HL-60/S4 (cell line): ENCODE results near the gene RPL3.

Experiments
- in situ Hi-C: fragments of 300-500 bp; cut with MboI; formaldehyde crosslinking; loops from 2 replicates; pipeline ENCODE4 v1.14.3; 2022; ENCODE audit warnings: low sequenced_read_pairs

The RPL3 gene

DNA sequence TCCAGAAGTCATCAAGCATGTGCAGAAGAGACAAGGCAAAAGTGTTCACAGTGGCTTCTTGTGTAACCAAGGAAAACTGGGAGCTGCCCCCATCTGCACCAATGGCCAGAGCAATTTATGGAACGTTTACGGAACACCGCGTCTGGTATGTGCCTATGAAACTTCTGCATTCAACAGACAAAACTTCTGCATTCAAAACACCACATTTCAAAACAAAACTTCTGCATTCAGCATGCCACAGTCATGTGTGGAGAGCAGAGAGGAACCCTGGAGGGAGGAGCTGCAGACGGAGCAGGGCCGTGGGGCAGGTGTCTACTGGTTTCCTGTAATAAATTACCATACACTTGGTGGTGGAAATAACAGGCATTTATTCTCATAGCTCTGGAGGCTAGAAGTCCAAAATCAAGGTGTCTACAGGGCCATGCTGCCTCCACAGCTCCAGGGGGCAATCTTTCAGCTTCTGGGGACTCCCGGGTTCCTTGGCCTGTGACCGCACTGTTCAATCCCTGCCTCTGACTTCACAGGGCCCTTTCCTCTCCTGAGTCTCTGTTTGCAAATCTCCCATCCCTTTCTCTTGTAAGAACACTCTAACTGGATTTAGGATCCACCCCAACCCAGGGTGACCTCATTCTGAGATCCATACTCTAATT, 32.2 kb downstream of the RPL3 start:
- in situ Hi-C loops = no loop called here

DNA sequence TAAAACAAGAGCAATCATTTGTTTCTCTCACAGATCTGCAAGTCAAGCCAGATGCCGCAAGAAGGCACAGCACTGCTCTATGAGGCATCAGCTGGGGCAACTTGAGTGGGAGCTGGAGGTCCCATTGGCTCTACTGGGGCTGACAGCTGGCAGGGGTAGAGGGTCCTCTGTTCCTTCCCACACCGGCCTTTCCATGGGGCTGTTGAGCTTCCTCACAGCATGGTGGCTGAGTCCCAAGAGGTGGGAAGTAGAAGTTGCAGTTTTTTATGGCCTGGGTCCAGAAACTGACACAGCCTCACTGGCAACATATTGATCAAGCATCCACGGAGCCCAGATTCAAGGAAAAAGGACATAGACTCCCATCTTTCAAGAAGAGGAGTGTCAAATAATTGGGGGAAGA, 34.4 kb downstream of the RPL3 start:
- in situ Hi-C loops = no loop called here

DNA sequence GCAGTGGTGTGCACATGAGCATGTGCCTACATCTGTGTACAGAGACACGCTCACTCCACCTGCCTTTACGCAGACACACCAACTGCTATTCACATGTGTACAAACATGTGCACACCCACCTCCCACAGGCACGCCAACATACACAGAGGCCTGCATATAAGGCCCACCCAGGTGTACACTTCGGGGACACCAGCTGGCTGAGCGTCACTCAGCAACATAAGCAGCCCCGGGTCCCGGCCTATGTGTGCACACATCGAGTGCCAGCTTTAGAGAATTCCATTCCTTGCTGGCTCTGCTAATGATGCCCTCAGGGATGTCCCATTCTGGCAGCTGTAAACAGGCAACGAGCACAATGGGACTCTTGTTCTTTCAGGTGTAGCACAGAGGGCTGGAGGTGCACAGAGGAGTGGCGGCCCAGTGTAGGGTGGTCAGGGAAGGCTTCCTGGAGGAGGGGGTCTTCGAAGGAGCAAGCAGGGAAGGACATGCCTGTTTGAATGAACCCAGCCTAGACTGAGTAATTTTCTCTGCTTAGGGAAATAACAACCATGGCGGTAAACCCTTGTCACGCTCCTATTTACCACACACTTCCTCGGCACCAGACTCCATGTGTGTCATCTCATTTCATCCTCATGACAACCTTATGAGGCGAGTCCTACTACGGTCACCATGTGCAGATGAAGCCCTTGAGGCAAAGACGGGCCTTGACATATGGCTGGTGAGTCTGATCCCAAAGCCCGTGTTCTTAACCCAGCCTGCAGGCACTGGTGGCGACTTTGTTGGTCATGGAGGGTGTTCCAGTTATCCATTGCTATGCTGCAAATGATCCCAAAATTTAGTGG, 35.1 kb downstream of the RPL3 start:
- in situ Hi-C loops = no loop called here

DNA sequence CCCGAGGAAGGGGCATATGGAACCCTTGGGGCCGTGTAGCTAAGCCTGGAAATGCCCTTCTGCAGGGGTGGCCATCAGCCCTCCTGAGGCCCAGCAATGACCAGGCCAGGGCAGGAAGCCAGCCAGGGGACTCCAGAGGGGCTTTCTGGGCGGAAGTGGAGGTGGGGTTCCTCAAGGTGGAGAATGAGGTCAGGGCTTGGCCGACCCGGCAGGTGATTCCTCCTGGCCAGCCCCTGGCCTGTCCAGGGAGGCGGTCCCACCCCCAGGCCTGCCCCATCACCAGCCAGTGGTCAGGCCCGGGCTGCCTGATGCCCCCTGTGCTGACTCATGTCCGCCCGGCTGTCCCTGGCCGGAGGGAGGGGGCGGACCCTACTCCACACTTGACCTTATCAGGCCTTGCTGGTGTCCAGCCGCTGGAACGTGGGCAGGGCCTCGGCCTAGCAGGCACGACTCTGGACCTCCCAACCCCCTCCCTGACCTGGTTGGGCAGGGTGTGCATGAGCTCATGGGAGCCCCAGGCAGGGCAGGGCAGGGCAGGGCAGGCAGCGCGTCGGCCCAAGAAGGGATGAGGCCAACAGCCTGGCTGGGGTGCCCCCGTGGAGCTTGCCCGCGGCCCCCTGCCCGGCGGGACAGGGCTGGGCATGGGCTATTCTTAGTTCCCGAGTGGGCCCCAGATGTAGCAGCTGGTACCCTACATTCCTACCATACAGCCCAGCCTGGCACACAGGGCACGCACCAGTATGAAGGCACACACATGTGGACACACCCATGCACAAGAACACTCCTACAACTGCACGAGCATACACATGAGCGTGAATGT, 35.9 kb downstream of the RPL3 start:
- in situ Hi-C loops = no loop called here

DNA sequence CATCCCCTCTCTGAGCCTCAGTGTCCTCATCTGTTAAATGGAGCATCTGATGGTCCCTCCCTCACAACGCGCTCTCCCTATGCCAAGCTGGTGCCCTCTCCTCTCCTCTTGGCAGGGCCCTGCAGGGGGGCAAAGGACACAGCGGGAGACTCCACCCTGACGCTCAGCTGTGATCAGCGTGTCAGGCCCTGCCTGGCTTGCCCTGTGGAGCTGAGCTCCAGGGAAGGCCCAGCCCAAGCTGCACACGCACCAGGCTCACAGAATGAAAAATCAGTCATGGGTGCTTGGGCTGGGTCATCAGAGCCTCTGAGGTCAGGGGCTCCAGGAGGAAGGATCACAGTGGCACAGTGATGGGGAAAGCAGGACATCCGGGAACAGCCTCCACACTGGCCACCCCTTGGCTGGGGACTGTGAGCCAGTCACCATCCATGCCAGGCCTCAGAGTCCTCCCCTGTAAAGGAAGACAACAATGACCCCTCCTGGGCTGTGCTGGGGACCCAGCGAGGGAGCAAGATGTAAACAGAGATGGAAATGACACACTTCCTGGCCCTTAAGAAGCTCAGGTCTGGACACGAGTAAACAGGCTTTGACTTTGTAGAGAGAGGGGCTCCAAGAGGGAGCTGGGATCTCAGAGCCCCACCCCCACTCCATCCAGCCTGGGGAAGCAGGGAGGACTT, 36.6 kb downstream of the RPL3 start:
- in situ Hi-C loops = no loop called here

DNA sequence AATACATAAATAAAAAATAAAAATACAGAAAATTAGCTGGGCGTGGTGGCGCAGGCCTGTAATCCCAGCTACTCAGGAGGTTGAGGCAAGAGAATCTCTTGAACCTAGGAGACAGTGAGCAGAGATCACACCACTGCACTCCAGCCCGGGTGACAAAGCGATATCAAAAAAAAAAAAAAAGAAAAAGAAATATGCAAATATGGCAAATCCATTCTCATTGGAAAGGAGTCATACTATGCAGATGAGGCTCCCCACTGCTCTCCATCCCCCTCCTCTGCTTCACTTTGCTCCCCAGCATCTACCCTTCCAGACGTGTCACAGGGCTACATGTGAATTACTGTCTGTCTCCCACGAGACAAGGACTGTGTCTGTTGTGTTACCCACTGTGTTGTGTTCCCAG, 38.3 kb downstream of the RPL3 start:
- in situ Hi-C loops = no loop called here

DNA sequence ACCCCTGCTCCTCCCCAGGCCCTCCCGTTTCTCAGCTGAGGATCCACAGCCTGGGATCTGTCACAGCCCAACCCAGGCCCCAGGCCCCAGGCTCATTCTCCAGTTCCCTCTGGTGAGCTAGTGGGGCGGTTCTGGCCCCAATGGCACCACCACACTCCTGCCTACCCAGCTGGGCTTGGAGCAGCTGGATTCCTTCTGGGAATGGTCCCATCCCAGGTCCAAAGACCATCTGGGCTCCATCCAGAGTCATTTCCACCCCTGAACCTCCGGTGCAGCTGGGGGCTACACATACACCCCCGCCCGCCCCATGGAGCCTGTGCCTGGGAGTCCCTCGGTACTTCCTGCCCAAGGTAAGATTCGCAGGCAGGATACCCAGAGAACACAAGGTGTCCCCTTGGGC, 39.2 kb downstream of the RPL3 start:
- in situ Hi-C loops = no loop called here

DNA sequence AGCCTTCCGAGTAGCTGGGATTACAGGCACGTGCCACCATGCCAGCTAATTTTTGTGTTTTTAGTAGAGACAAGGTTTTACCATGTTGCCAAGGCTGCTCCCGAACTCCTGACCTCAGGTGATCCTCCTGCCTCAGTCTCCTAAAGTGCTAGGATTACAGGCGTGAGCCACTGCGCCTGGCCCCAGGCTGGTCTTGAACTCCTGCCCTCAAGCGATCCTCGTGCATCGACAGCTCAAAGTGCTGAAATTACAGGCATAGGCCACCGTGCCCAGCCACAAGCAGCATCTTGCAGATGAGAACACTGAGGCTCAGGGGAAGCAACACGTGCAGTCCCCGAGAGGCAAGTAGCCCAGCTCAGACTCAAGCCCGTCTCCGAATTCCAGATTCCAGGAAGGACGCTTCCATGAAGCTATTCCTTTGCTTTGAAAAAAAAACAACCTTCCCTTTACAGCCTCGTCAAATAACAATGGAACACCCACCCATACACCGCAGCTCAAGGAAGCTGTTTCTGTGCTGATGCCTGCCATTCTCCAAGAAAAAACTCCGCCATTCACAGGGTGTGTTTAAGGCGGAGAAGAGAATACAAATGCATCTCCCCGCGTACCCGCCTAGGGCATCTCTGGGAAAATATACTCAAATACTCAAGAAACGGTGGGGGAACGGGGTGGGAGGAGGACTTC, 40.1 kb downstream of the RPL3 start:
- in situ Hi-C loops = no loop called here

DNA sequence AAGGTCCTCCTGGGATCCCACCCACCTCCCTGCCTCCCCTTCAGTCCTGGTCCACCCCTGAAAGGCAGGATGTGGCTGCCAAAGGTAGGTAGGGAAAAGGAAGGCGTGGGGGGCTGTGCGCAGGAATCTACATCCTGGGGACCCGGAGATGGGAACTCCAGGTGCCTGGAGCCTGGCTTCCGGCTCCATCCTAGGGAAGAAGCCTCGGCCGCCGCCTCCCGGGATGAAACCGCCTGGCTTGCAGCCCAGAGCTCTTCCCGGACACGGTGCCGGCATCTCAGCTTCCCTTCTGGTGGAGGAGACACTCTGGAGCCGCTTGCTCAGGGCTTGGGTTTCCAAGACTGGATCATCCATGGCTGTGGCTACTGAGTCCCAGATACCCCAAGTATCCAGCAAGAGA, 41.4 kb downstream of the RPL3 start:
- in situ Hi-C loops = no loop called here

DNA sequence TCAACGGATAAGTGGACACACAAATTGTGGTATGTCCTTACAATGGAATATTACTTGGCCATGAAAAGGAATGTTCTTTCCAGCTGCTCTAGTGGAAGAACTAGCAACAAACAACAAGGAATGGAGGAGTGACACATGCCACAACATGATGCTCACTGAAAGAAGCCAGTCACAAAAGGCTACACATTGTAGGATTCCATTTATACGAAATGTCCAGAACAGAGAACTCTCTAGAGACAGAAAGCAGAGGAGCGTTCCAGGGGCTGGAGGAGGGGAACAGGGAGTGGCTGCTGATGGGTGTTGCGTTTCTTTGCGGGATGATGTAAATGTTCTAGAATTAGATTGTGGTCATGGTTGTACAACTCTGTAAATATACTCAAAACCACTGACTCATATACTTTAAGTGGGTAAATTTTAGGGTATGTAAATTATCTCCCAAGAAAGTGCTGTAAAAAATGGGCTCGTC, 42.2 kb downstream of the RPL3 start:
- in situ Hi-C loops = no loop called here

DNA sequence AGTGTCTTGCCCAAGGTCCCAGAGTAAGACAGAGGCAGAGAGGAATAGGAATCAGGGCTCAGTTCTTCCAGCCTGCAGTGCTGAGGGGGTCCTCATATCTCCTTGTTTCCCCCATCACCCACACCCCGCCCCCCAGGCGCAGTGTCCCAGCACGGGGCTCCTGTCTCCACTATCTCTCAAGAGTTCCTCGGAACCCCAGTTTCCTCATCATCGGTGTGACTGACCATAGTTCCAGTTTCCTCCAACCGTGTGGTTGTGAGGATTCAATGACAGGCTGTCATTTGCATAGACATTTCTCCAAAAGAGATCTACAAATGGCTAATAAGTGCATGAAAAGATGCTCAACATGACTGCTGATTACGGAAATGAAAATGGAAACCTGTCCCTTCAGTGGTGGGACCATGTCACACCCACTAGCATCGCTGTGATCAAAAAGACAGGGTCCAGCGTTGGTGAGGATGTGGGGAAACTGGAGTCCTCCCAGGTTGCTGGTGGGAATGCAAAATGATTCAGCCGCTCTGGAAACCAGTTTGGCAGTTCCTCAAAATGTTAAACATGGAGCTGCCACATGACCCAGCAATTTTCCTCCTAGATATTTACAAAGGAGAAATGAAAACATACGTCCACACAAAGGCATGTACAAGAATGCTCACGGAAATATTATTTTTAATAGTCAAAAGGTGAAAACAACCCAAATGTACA, 42.8 kb downstream of the RPL3 start:
- in situ Hi-C loops = no loop called here

DNA sequence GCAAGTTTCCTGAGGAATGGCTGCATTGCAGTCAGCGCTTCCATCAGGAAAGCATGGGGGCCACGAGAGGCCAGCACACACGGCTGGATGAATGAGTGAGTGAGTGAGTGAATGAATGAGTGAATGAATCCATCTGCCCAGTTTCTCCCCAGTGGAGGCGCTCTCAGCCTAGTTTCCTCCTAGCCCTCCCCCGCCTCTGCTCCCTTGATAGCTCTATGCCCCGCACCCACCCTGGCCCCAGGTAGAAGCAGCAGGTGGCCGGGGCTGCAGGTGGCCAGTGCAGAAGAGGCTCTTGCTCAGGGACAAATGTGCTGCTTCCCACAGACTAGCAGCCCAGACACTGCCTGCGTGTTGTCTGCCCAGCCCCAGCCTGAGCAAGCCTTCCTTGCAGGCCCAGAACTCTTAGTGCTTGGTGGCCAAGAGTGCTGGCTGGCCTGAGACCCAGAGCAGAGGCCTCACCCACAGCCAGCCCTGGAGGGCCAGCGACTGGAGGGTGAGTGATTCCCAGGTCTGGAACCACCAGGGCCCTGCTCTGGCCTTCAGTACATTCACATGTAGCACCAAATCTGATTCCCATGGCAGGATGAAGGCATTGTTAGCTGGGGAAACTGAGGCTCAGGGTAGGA, 43.5 kb downstream of the RPL3 start:
- in situ Hi-C loops = no loop called here

DNA sequence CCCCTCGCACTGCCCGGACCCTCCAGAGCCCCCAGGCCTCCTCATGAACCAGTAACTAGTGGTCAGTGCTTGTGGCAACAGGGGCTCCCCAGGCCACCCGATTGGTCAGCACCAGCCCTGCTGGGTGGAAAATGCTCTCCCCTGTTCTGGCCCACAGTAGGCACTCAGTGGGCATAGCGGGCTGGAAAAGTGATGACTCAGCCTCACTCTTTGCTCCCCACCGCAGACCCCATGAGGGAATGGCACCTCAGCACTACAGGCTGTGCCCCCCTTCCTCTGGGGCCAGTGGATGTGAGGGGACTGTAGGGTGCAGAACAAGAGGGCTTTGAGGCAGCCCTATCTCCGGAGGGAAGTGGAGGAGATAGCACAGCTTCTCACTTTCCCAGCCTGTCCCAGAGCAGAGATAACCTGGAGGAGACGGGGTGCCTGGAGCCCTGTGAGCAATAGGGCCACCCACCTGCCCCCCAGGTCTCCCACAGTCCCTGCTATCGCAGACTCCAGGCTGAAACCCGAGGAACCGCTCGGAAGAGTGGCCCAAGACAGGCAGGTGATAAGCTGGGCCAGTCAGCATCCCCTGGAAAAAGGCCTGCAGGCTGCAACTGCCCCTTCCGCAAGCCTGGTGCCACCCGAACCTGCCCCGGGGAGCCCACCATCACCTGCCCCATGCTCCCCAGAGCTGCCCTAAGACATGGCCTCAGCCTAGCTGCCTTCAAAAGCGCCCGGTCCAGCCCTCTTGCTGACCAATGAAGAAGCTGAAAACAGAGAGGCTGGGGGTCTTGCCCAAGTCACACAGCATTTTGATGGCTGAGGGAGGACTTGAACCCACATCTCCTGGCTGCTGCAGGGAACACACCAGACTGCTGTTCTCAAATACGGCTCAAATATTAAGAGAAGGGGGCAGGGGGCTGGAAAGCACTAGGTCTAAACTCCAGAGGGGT, 45.2 kb downstream of the RPL3 start:
- in situ Hi-C loops = no loop called here

DNA sequence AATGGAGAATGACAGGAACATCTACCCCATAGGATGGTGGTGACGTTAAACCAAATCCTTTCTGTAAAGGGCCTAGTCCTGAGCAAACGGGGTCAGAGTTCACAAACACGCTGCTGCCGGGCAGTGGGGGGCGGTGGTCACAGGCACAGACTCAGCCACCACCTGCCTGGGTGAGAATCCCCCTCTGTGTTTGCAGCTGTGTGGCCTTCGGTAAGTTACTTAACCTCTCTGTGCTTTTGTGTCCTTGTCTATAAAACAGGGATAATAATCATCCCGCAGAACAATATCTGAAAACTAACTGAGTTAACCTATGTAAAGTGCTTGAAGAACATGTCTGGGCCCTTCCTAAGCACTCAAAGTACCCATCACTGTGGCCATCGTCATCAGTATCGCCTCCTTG, 48.6 kb downstream of the RPL3 start:
- in situ Hi-C loops = no loop called here

DNA sequence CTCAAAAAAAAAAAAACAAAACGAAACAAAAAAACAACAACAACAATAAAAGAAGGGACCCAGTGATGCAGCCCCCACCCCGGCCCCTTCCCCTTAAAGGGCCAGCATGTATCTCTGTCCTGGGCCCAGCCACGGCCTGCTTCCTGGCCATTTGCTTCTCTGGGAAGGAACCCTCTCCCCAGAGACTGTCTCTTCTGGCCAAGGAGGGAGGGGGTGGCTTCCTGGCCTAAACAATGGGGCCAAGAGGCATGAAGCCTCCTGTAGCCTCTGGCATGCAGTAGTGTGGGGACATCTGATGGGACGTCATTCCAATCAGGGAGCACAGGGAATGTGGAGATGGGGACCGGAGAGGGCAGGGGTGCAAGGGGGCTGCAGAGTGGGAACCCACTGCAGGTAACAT, 49.1 kb downstream of the RPL3 start:
- in situ Hi-C loops = no loop called here

DNA sequence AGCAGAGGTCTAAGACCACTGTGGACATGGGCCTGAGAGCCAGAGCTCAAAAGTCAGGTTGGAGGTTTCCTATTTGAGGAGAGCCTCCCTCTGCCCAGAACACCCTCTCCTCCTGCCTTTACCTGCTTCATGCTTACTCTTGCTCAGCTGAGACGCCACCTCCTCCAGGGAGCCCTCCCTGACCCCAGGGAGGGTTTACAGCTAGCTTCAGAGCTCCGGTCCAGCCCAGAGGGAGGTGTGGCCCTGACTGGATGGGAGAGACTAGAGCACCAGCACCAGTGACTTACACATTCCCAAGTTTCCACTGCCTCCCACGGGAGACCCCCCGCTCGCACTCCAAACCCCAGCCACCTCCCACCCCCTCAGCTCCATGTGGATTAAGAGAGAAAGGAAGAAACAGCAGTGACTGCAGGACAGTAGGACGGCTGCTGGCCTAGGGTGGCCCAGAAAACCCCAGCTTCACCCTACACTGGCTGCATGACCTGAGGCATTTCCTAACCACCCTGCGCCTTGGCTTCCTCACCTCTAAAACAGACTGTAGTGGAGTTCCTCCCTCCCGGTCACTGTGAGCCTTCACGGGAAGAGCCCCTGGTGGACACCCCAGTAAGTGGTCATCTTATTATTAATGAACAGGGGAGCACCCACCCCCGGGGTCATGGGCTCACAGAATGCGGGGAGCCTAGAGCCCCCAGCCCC, 50.2 kb downstream of the RPL3 start:
- in situ Hi-C loops = no loop called here

DNA sequence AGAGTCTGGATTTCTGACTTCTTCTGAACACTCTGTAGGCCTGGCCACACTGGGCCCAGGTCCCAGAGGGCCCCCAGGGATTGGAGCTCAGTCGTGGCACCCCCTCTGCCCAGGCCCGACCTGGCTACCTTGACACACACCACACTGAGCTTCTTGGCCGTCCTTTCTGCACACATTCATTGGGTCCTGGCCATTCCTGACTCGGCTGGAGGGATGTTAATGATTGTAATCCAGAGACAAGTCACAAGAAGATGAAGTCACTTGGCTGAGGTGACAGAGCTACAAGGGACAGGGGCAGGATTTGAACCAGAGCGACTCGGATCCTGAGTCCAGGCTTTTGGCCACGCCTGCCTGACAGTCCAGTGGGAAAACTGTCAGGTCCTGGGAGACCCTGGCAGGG, 50.8 kb downstream of the RPL3 start:
- in situ Hi-C loops = no loop called here

DNA sequence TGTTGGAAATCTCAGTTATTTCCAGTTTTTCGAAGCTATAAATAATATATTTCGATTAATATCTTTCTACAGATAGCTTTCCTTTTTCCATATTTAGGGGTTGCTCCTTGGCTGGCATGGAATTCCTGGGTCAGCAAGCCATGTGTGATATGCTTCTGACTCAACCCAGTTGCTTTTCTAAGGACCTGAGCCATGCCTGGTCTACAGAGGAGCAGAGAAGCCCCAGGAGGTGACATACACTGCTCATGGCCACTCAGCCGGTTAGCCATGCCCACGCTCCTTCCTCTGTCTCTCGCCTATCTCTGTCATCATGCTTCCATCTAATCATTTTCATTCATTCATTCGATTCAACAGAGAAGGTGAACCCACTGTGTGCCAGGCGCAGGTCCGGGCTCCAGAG, 51.4 kb downstream of the RPL3 start:
- in situ Hi-C loops = no loop called here
